SK-N-DZ (cell line): ENCODE data around the gene TCTN2.

Experiments used
- DNase-seq: peaks from one replicate; pipeline ENCODE4 v3.0.0-alpha.2; 2015; ENCODE audit warnings: low spot score

TCTN2 gene

GRCh38 chr12:123686636-123687190 is 15.8 kb downstream of the TCTN2 start:
- DNase-seq = no peak

GRCh38 chr12:123690191-123690840 is 19.4 kb downstream of the TCTN2 start:
- no peak for DNase-seq

- DNase-seq = no peak
Observed at GRCh38 chr12:123696207-123696606, 25.3 kb downstream of the TCTN2 start.

- DNase-seq = no peak
Observed at GRCh38 chr12:123696646-123697045, 25.7 kb downstream of the TCTN2 start.

DNA sequence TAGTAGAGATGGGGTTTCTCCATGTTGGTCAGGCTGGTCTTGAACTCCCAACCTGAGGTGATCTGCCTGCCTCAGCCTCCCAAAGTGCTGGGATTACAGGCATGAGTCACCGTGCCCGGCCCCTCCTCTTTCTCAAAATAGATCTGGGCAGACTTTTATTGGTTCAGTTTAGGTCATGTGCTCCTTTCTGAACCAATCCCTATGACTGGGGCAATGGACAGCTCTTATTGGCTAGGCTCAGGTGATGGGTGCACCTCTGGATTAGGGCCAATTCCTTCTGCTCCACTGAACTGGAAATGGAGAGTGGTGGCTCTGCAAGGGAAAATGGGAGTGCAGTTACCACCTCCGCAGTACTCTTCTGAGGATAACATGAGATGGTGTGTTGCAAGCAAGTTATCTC is 35.0 kb downstream of the TCTN2 start:
- DNase-seq = no peak

GRCh38 chr12:123707466-123707865 is 36.6 kb downstream of the TCTN2 start:
- DNase-seq = no peak

GRCh38 chr12:123712780-123713319 is 41.9 kb downstream of the TCTN2 start:
- peak; percentile 22 for DNase-seq

GRCh38 chr12:123713398-123713797 is 42.5 kb downstream of the TCTN2 start:
- DNase-seq = peak; percentile 31

- DNase-seq = no peak
Observed at GRCh38 chr12:123713823-123714585, 43.1 kb downstream of the TCTN2 start.

DNA sequence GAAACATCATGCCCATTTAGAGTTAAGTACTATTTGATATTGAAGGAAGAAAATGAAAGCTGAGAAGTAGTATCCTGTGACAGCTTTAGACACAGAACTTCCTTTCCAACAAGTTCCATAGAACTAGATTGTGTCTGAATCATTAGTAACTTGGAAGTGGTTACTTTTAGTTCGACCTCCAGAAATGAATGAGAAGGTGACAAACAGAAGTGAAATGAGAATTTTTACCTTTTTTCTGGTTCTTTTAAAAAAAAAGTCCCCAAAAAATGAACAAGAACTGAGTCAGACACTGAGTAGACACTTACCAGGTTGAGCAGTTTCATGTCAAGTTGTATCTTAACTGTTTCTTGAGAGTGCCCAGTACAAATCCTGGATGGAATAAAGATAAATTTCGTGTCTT is 44.3 kb downstream of the TCTN2 start:
- DNase-seq = no peak

GRCh38 chr12:123717350-123717749 is 46.4 kb downstream of the TCTN2 start:
- DNase-seq = no peak

DNA sequence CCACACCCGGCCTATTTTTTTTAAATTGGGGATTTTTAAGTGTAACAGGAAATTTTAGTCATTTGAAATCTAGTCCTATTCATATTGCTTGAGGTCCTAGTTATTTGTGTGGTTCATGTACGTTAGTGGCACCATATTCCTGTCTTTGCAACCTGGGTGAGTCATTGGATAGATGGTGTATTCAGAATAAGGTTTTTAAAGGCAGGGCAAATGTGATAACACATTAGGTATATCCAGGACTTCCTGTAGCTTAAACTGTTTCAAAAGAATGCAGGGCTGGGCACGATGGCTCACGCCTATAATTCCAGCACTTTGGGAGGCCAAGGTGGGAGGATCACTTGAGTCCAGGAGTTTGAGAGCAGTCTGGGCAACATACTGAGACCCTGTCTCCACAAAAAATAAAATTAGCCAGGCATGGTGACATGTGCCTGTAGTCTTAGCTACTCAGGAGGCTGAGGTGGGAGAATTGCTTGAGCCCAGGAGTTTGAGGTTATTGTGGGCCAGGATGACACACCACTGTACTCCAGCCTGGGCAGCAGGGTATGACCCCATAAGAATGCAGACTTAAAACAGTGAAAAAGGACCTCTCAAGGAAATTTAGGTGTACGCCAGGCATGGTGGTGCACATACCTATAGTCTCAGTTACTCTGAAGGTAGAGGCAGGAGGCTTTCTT is 49.4 kb downstream of the TCTN2 start:
- no peak for DNase-seq

- DNase-seq = no peak
Observed at GRCh38 chr12:123721245-123721644, 50.3 kb downstream of the TCTN2 start.

GRCh38 chr12:123723011-123723410 is 52.1 kb downstream of the TCTN2 start:
- no peak for DNase-seq

DNA sequence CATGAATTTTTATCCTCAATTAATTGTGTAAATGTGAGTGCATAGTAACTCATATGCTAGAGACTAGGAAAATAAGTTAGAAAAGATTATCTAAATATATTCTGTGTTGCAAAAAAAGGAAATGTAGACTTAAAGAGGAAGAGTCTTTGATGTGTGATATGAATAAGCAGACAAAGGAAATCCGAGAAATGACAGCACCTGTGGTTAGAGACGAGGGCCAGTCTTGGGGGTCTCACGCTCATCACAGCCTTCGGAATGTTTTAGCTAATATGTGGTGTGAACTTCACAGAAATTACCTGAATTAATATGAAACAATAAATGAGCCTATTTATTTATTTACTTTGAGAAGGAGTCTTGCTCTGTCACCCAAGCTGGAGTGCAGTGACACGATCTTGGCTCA is 52.9 kb downstream of the TCTN2 start:
- DNase-seq = no peak

- DNase-seq = no peak
Observed at GRCh38 chr12:123726244-123726643, 55.3 kb downstream of the TCTN2 start.

GRCh38 chr12:123726962-123727361 is 56.0 kb downstream of the TCTN2 start:
- DNase-seq = no peak

DNA sequence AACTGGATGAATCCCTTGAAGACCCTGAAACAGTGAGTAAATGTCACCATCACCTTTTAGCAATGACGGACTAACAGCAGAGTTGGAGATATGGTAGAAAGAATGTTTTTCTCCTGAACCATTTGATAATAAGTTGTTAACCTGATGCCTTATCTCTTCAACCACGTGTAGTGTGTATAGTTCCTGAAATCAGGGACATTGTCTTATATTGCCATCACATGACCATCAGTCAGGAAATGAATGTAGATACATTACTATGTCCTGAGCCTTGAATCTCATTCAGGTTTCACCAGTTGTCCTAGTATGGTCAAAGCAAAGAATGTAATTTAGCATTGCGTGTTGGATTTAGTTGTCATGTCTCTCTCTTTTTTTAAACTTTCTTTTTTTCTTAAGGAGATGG is 57.0 kb downstream of the TCTN2 start:
- DNase-seq = no peak

- no peak for DNase-seq
Observed at GRCh38 chr12:123731596-123731995, 60.7 kb downstream of the TCTN2 start.

- no peak for DNase-seq
Observed at GRCh38 chr12:123732251-123732650, 61.3 kb downstream of the TCTN2 start.

GRCh38 chr12:123733229-123733628 is 62.3 kb downstream of the TCTN2 start:
- no peak for DNase-seq

DNA sequence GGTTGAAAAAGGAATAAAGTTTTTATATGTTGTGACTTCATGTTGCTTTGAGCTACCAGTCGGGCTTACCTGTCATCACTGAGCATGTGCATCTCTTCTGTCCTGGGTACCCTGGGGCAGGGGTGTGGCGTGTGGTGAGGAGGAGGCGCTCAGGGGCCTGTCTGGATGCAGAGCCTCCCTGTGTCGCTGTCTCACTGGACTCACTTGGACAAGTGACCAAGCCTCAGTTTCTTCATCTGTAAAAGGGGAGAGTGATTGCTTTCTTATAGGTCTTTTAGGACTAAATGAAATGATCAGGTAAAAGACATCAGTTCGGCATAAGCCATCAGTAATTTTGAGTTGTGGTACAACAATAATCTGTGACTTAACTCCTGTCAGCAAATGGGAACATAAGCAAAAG is 63.4 kb downstream of the TCTN2 start:
- no peak for DNase-seq
